22Rv1 (cell line): ENCODE results near the gene TSKU.

Source experiments
- H3K27ac ChIP-seq: fragments of 450-650 bp; 2 replicates; pipeline ENCODE4 v1.5.1; 2017
- CTCF ChIP-seq: fragments of 450-650 bp; IDR thresholded peaks from 2 replicates; pipeline ENCODE4 v1.5.1; 2017; ENCODE audit warnings: mild to moderate bottlenecking
- ZFX ChIP-seq: fragments of 450-650 bp; IDR thresholded peaks from 2 replicates; pipeline ENCODE4 v1.6.1; 2017; ENCODE audit warnings: antibody characterized with exemption, borderline replicate concordance

Gene TSKU

GRCh38 chr11:76846441-76846840, 63.3 kb downstream of the TSKU start:
- TF ChIP-seq ZFX = no peak
- no peak for TF ChIP-seq CTCF
- no peak overlapping the region for H3K27ac ChIP-seq
